GM12873 (cell line): ENCODE measurements around the gene CLASP1.

Experiments used
- TF ChIP-seq, protein P1 (sequence below): IDR thresholded peaks from 2 replicates; pipeline ENCODE4 v1.5.1; 2012; ENCODE audit warnings: low read depth, mild to moderate bottlenecking, moderate library complexity, low read length, control low read depth; ENCODE audit not compliant: insufficient read depth; ENCODE audit errors: missing control alignments

The CLASP1 gene

DNA sequence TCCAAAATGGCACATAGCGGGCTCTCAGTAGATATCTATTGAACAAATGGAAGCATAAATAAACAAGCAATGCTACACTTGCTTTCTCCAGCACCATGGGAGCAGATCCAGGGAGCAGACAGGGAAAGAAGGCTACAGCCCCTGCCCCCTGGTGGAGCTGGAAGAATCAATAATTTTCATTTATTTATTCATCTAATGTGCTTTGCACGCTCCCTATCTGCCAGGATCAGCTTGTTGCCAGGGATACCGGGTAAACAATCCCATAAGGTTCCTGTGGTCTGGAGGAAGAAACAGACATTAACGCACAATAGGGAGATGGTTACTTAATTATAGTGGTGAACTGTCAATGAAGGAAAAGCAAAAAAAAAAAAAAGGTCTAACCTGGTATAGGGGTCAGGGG lies 40.1 kb upstream of the CLASP1 start:
- TF ChIP-seq, protein P1, sequence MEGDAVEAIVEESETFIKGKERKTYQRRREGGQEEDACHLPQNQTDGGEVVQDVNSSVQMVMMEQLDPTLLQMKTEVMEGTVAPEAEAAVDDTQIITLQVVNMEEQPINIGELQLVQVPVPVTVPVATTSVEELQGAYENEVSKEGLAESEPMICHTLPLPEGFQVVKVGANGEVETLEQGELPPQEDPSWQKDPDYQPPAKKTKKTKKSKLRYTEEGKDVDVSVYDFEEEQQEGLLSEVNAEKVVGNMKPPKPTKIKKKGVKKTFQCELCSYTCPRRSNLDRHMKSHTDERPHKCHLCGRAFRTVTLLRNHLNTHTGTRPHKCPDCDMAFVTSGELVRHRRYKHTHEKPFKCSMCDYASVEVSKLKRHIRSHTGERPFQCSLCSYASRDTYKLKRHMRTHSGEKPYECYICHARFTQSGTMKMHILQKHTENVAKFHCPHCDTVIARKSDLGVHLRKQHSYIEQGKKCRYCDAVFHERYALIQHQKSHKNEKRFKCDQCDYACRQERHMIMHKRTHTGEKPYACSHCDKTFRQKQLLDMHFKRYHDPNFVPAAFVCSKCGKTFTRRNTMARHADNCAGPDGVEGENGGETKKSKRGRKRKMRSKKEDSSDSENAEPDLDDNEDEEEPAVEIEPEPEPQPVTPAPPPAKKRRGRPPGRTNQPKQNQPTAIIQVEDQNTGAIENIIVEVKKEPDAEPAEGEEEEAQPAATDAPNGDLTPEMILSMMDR = peak; percentile 26

DNA sequence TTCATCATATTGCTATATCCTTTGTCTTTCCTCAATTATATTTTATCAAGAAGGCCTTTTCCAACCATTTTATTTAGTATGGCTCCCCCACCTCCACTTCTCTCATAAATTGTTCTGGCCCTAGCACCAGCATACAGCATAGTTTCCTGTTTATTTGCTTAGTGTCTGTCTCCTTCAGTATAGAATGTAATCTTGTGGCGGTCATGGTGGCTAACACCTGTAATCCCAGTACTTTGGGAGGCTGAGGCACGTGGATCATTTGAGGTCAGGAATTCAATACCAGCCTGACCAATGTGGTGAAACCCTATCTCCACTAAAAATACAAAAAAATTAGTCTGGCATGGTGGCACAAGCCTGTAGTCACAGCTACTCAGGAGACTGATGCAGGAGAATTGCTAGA lies 39.6 kb upstream of the CLASP1 start:
- TF ChIP-seq, protein P1 = no peak

DNA sequence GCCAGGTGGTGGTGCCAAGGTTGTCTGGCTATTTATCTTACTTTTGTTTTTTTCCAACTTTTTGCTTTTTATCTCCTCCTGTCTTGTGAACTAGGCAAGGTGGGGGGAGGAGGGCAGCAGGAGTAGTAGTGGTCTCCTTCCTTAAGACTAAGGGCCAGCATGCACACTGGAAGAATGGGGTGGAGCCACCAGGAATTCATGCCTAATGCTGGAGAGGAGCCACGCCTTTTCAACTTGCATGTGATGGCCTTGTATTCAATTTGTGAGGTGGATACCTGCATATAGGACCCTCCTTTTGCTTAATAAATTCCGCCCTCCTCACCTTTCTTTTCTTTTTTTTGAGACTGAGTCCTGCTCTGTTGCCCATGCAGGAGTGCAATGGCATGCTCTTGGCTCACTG lies 37.6 kb upstream of the CLASP1 start:
- TF ChIP-seq, protein P1 = no peak

DNA sequence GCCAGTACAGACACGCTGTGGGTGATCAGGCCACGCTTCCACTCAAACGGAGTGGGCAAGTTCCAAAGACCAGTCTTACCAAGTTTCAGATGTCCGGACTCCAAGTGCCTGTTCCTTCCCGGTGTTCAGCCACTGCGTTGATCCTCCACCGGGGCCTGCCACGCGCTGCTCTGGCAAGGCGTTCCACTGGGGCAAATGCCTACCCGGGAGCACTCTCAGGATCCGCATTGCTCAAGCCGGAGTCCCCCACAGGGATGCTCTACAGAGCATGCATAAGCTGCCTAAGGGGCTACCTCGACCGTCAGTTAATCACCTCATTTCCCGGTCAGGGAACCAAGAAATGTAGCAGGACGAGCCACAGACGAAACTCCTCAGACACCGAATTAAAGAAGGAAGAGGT lies 37.0 kb upstream of the CLASP1 start:
- TF ChIP-seq, protein P1 = no peak

DNA sequence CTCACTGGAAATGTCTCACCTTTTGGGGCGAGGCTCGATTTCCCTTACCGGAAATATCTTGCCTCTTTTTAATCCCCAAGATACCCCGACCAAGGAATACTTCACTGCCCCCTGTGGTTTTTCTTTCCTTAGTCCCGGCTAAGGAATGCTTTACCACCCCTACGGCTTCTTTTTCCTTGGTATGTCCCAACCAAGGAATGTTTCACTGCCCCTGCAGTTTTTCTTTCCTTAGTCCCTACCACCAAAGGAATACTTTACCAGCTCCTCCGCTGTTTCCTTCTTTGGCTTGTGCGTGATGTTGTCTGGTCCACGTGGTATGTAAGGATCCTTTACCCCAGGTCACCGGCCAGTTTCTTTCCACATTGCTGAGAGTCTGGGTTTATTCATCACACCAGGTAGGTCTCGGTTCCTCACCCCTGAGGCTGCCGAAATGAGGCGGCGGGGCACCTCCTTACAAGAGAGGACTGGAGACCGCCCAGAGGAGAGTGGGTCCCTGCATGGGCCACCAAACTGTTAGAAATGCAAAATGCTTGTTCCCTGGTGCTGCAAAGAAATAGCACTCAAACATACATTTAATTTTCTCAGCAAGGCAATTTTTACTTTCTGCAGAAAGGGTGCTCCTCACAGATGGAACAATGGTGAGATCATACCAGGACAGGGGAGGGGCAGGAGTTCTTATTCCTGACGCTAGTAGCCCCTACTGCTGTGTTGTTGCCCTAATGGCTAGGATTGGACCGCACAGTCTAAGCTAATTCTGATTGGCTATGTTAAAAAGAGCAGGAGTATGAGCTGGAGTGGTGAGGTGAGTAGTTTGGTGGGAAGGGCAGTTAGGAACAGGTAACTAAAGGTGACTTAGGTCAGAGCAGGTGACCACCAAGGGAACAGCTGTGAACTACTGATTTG lies 33.4 kb upstream of the CLASP1 start:
- TF ChIP-seq, protein P1 = no peak

DNA sequence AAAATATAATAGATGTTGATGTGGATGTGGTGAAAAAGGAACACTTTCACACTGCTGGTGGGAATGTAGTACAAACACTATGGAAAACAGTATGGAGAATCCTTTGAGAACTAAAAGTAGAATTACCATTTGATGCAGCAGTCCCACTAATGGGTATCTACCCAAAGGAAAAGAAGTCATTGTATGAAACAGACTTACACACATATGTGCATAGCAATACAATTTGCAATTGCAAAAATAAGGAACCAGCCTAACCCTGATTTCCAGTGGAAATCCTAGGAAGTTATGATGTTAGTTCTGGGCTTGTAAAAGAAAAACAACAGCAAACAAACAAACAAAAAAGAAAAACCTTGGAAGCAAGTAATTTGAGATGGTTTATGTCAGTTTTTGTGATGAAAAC lies 28.6 kb upstream of the CLASP1 start:
- TF ChIP-seq, protein P1 = no peak

DNA sequence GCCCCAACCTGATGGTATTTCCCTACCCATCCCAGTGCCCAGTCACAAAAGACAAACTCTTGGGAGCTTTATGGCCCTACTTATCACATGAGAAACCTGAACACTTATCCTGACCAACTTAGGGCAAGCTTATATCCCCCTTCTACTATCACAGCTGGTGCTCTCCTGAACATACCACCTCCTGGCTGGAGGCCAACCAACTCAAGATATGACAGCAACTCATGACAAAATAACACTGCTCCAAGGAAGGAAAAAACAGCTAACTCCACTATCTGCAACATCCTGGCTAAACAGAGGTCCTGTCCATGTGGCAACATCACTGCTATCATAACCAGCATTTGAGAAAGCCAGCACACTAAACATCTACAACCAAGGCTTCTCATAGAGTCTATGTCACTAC lies 20.9 kb upstream of the CLASP1 start:
- TF ChIP-seq, protein P1 = no peak
